Tibial artery (tissue), 4 donors: ENCODE data around the gene FBN3.

Source experiments
- DNase-seq, 2 donors: peaks; one replicate each; pipeline ENCODE4 v3.0.0-alpha.2; 2019
- H3K27ac ChIP-seq, 2 donors: fragments of 200-600 bp; sonication (generic) in 1 of 2; 1 replicate in 1 of 2; 2 replicates in 1 of 2; pipeline ENCODE4 v1.5.1; 2018 to 2019; ENCODE audit warnings: mild to moderate bottlenecking in 1 of 2
- H3K27me3 ChIP-seq, 2 donors: fragments of 200-600 bp; sonication (generic) in 1 of 2; one replicate each; pipeline versions ENCODE4 v1.5.1 to v1.6.0; 2016 to 2019
- H3K36me3 ChIP-seq, 3 donors: fragments of 200-600 bp; sonication (generic) in 2 of 3; one replicate each; pipeline ENCODE4 v1.5.1; 2016 to 2019; ENCODE audit warnings: mild to moderate bottlenecking in 2 of 3
- H3K4me1 ChIP-seq, 4 donors: fragments of 200-600 bp; sonication (generic) in 2 of 4; 1 replicate in 3 of 4; 2 replicates in 1 of 4; pipeline ENCODE4 v1.5.1; 2016 to 2019
- H3K4me3 ChIP-seq, 2 donors: fragments of 200-600 bp; sonication (generic) in 1 of 2; 1 replicate in 1 of 2; 2 replicates in 1 of 2; pipeline ENCODE4 v1.5.1; 2018 to 2019; ENCODE audit warnings: mild to moderate bottlenecking in 2 of 2
- H3K9me3 ChIP-seq, 3 donors: fragments of 200-600 bp; sonication (generic) in 1 of 3; one replicate each; pipeline ENCODE4 v1.5.1; 2016 to 2019
- CTCF ChIP-seq, 2 experiments: fragments of 200-600 bp in 1 of 2; fragments of 450-650 bp in 1 of 2; IDR thresholded peaks; one replicate each; pipeline ENCODE4 v1.5.1; 2017 to 2019; ENCODE audit warnings: antibody characterized with exemption in 2 of 2, mild to moderate bottlenecking in 1 of 2, moderate library complexity in 1 of 2
- intact Hi-C: fragments of 100-400 bp; cut with DNase I; formaldehyde crosslinking; loops from one replicate; pipeline ENCODE4 v1.15.0; 2023; ENCODE audit warnings: low total_unique reads

Gene FBN3

GRCh38 chr19:8097681-8098567 lies 51.5 kb downstream of the FBN3 start:
- Histone ChIP-seq H3K9me3 (peaks cover 17 to 39% (median 38%) of the 10 kb centered on the region in 3 donors), H3K4me3 (no peak overlapping the region), H3K4me1 (no peaks in the 10 kb centered on the region), H3K27me3 (peaks cover 0 to 5% of the 10 kb centered on the region in 2 donors), H3K36me3 (peaks cover 0 to 12% (median 0%) of the 10 kb centered on the region in 3 donors), H3K27ac (no peak overlapping the region)
- no peak for DNase-seq
- TF ChIP-seq CTCF (IDR thresholded peaks at IDR 0.05), result no peak
- intact Hi-C loops, result no loop called here

GRCh38 chr19:8097198-8097597 lies 52.2 kb downstream of the FBN3 start:
- TF ChIP-seq CTCF (IDR thresholded peaks at IDR 0.05), result no peak

GRCh38 chr19:8096071-8096470 lies 53.3 kb downstream of the FBN3 start:
- no peak overlapping the region for H3K27ac ChIP-seq
- no peak for DNase-seq
- peaks cover 0 to 5% of the 10 kb centered on the region in 2 donors for H3K27me3 ChIP-seq
- TF ChIP-seq CTCF (IDR thresholded peaks at IDR 0.05), result no peak
- H3K4me1 ChIP-seq, result no peaks in the 10 kb centered on the region
- H3K4me3 ChIP-seq, result no peak overlapping the region
- H3K36me3 ChIP-seq, result peaks cover 0 to 12% (median 0%) of the 10 kb centered on the region in 3 donors
- intact Hi-C loops, result no loop called here
- peaks cover 17 to 47% (median 38%) of the 10 kb centered on the region in 3 donors for H3K9me3 ChIP-seq

More at GRCh38 chr19:8097198-8097597, 52.2 kb downstream of the FBN3 start:
- Histone ChIP-seq H3K27me3 (peaks cover 0 to 5% of the 10 kb centered on the region in 2 donors), H3K4me3 (no peak overlapping the region), H3K36me3 (peaks cover 0 to 12% (median 0%) of the 10 kb centered on the region in 3 donors), H3K9me3 (peaks cover 17 to 39% (median 38%) of the 10 kb centered on the region in 3 donors), H3K4me1 (no peaks in the 10 kb centered on the region), H3K27ac (no peak overlapping the region)
- DNase-seq, result no peak
- intact Hi-C loops, result no loop called here

- Histone ChIP-seq H3K9me3 (peaks cover 17 to 47% (median 38%) of the 10 kb centered on the region in 3 donors), H3K4me3 (no peak overlapping the region), H3K36me3 (peaks cover 0 to 12% (median 0%) of the 10 kb centered on the region in 3 donors), H3K27me3 (peaks cover 0 to 5% of the 10 kb centered on the region in 2 donors), H3K4me1 (no peaks in the 10 kb centered on the region), H3K27ac (no peak overlapping the region)
- no peak for TF ChIP-seq CTCF (IDR thresholded peaks at IDR 0.05)
- intact Hi-C loops, result no loop called here
- DNase-seq, result no peak
These were observed 54.0 kb downstream of the FBN3 start for GRCh38 chr19:8095354-8095886.

GRCh38 chr19:8094336-8094735 lies 55.1 kb downstream of the FBN3 start:
- no peak overlapping the region for H3K4me3 ChIP-seq
- H3K9me3 ChIP-seq, result peaks cover 17 to 49% (median 38%) of the 10 kb centered on the region in 3 donors
- no peaks in the 10 kb centered on the region for H3K4me1 ChIP-seq
- DNase-seq, result no peak
- intact Hi-C loops, result no loop called here
- no peak overlapping the region for H3K27ac ChIP-seq
- peaks cover 0 to 12% (median 0%) of the 10 kb centered on the region in 3 donors for H3K36me3 ChIP-seq
- peaks cover 0 to 5% of the 10 kb centered on the region in 2 donors for H3K27me3 ChIP-seq
- no peak for TF ChIP-seq CTCF (IDR thresholded peaks at IDR 0.05)
